T-cell (primary cell): ENCODE measurements around the gene GOSR2. TPM values are rescaled to one million over a fixed set of nuclear protein-coding genes. Genes with fewer than 3 reads are reported as not detected.

Experiments used
- ATAC-seq, 4 experiments: fragments of 200-7000 bp in 3 of 4; fragments of 150-1000 bp in 1 of 4; cut with Tn5 transposase; replicated peaks in 1 of 4; 1 replicate in 3 of 4; 2 replicates in 1 of 4; pipeline ENCODE4 v1.10.0; 2021; ENCODE audit warnings: moderate library complexity in 3 of 4, mild to moderate bottlenecking in 2 of 4, moderate number of reproducible peaks in 1 of 4
- CTCF ChIA-PET, 2 donors: fragments of 300-600 bp; sonication (Branson Sonifier 250); formaldehyde crosslinking; loops; one replicate each; lab custom pipeline; 2022; ENCODE audit warnings: antibody characterized with exemption in 2 of 2; lab: Charles Lee
- POLR2A ChIA-PET, 2 donors: fragments of 300-600 bp; sonication (Branson Sonifier 250); formaldehyde crosslinking; loops; one replicate each; lab custom pipeline; 2022; ENCODE audit warnings: antibody characterized with exemption in 2 of 2; lab: Charles Lee
- DNase-seq, 35 experiments: peaks; one replicate each; pipeline versions ENCODE4 v3.0.0 to v3.0.0-alpha.2; 2013 to 2023
- H3K27ac ChIP-seq: one replicate; pipeline ENCODE4 v1.5.1; 2013; ENCODE audit warnings: low read length
- H3K27me3 ChIP-seq, 2 experiments: replicated peaks in 1 of 2; 1 replicate in 1 of 2; 2 replicates in 1 of 2; pipeline versions ENCODE4 v1.6.1 to v1.7.0; 2013; ENCODE audit warnings: low read length in 1 of 2, mixed read lengths in 1 of 2; ENCODE audit not compliant: control insufficient read depth in 2 of 2, insufficient read depth in 2 of 2; ENCODE audit errors: extremely low read depth in 1 of 2
- H3K36me3 ChIP-seq, 2 donors: 1 replicate in 1 of 2; 2 replicates in 1 of 2; pipeline versions ENCODE4 v1.6.1 to v1.7.0; 2013; ENCODE audit warnings: low read length in 1 of 2; ENCODE audit not compliant: control insufficient read depth in 2 of 2, insufficient read depth in 1 of 2; ENCODE audit errors: extremely low read depth in 1 of 2
- H3K4me1 ChIP-seq, 2 experiments: 1 replicate in 1 of 2; 2 replicates in 1 of 2; pipeline versions ENCODE4 v1.6.1 to v1.7.0; 2013; ENCODE audit warnings: low read length in 2 of 2, mixed read lengths in 1 of 2; ENCODE audit not compliant: insufficient read depth in 2 of 2, control insufficient read depth in 1 of 2; ENCODE audit errors: extremely low read depth in 1 of 2
- H3K4me3 ChIP-seq, 2 donors: 1 replicate in 1 of 2; 2 replicates in 1 of 2; pipeline versions ENCODE4 v1.5.1 to v1.7.0; 2013; ENCODE audit warnings: mild to moderate bottlenecking in 2 of 2, low read length in 1 of 2, moderate library complexity in 1 of 2; ENCODE audit not compliant: control insufficient read depth in 1 of 2; ENCODE audit errors: extremely low read depth in 1 of 2
- H3K9me3 ChIP-seq: 2 replicates; pipeline ENCODE4 v1.7.0; 2013
- H3K27ac Mint-ChIP-seq, 2 donors: one replicate each; pipeline ENCODE4 v1.8.0; 2020 to 2021; ENCODE audit warnings: mild to moderate bottlenecking in 2 of 2, mixed read lengths in 2 of 2
- H3K27me3 Mint-ChIP-seq, 2 donors: one replicate each; pipeline ENCODE4 v1.8.0; 2021 to 2022; ENCODE audit warnings: mixed read lengths in 2 of 2
- H3K36me3 Mint-ChIP-seq: one replicate; pipeline ENCODE4 v1.8.0; 2021; ENCODE audit warnings: mixed read lengths
- H3K4me1 Mint-ChIP-seq, 3 donors: one replicate each; pipeline ENCODE4 v1.8.0; 2020 to 2022; ENCODE audit warnings: mixed read lengths in 3 of 3, mild to moderate bottlenecking in 1 of 3
- H3K4me3 Mint-ChIP-seq, 3 donors: one replicate each; pipeline ENCODE4 v1.8.0; 2020 to 2022; ENCODE audit warnings: mild to moderate bottlenecking in 3 of 3, mixed read lengths in 3 of 3, moderate library complexity in 3 of 3
- H3K9me3 Mint-ChIP-seq, 3 donors: one replicate each; pipeline ENCODE4 v1.8.0; 2020 to 2022; ENCODE audit warnings: mixed read lengths in 3 of 3
- WGBS: methylation state at CpG from one replicate; pipeline ENCODE4 v1.1.5; 2013; ENCODE audit warnings: missing lambda C conversion rate; ENCODE audit not compliant: insufficient coverage; 5-methylcytosine and 5-hydroxymethylcytosine counted together
- total RNA-seq, 35 experiments: library from RNA in 6 of 35; stranded (reverse) in 6 of 35; fragments of 120-200 nt in 1 of 35; gene quantifications; one replicate each; pipeline versions ENCODE4 v1.2.1 to v1.2.4 and lab custom pipeline; 2013 to 2026

Gene GOSR2
- total RNA-seq, 5 donors from 2014 or later (not counting 1 experiment from before 2014, with no cell fraction given), result 60.3 to 80.2 (median 74.1) TPM

DNA sequence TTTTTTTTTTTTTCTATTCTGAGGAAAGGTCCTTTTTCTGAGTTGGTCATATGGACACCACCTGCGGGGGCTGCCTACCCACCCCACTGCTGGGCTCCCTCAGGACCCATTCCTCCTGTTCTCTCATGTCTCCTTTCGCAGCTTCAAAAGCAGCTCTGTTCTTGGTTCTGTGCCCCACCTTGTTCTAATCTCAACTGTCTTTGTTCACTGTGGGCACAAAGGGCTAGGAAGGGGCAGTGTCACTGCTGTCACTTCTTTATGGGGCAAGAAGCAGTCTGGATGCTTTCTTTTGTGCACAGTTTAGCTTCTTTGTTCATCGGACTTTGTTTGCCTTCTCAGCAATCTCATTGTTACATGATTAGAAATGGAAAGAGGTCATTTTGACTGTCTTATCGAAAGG, 7.1 kb downstream of the GOSR2 start:
- ChIA-PET POLR2A (interaction anchor here in 1 of 2 donors (0.7 kb wide), 1 partner anchor 786 kb away, joined by 7 read pairs; no protein-coding TSS in a partner anchor), CTCF (no interaction called here)
- no peak overlapping the region for H3K4me3 Mint-ChIP-seq
- ATAC-seq (no peak), DNase-seq (no peak)
- Histone ChIP-seq H3K36me3 (peaks cover 22 to 60% of the 10 kb centered on the region in 2 donors), H3K9me3 (no peaks in the 10 kb centered on the region), H3K4me1 (peaks cover 2 to 7% of the 10 kb centered on the region in 2 experiments), H3K4me3 (no peak overlapping the region), H3K27me3 (no peaks in the 10 kb centered on the region), H3K27ac (no peak overlapping the region)
- H3K27me3 Mint-ChIP-seq, result no peaks in the 10 kb centered on the region
- peaks cover 37 to 45% (median 43%) of the 10 kb centered on the region in 3 donors for H3K4me1 Mint-ChIP-seq
- H3K9me3 Mint-ChIP-seq, result no peaks in the 10 kb centered on the region
- 100% methylated on average over 1 of the region's 4 CpGs for WGBS
- no peak overlapping the region for H3K27ac Mint-ChIP-seq
- peaks cover 41% of the 10 kb centered on the region for H3K36me3 Mint-ChIP-seq

DNA sequence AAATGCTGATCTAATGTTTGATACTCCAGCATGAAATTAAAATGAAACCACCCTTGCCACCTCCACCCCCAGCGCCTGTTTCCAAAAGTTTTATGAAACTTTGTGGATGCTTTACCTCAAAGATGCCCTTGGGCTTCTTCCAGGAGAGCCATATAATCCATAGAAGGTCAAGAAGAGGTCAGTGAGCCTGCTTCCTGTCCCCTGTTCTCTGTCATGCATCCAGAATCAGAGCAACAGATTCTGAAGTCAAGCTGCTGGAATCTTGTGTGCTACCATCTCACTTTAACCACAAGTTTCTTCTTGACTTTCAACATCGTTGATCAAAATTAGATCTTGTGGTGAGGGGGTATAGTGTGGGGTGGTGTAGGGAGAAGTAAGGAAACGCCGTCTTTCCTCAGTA, 8.6 kb downstream of the GOSR2 start:
- POLR2A ChIA-PET, result no interaction called here
- Histone ChIP-seq H3K4me1 (peaks cover 0 to 7% of the 10 kb centered on the region in 2 experiments), H3K36me3 (peaks cover 32 to 75% of the 10 kb centered on the region in 2 donors), H3K4me3 (no peak overlapping the region), H3K27me3 (no peaks in the 10 kb centered on the region), H3K9me3 (no peaks in the 10 kb centered on the region), H3K27ac (no peak overlapping the region)
- peaks cover 43% of the 10 kb centered on the region for H3K36me3 Mint-ChIP-seq
- no peaks in the 10 kb centered on the region for H3K9me3 Mint-ChIP-seq
- ATAC-seq (no peak), DNase-seq (no peak)
- H3K27me3 Mint-ChIP-seq, result no peaks in the 10 kb centered on the region
- H3K4me1 Mint-ChIP-seq, result peaks cover 26 to 30% (median 27%) of the 10 kb centered on the region in 3 donors
- 100% methylated on average over 1 of the region's 4 CpGs for WGBS
- no peak overlapping the region for H3K4me3 Mint-ChIP-seq
- H3K27ac Mint-ChIP-seq, result no peak overlapping the region
- CTCF ChIA-PET, result no interaction called here

DNA sequence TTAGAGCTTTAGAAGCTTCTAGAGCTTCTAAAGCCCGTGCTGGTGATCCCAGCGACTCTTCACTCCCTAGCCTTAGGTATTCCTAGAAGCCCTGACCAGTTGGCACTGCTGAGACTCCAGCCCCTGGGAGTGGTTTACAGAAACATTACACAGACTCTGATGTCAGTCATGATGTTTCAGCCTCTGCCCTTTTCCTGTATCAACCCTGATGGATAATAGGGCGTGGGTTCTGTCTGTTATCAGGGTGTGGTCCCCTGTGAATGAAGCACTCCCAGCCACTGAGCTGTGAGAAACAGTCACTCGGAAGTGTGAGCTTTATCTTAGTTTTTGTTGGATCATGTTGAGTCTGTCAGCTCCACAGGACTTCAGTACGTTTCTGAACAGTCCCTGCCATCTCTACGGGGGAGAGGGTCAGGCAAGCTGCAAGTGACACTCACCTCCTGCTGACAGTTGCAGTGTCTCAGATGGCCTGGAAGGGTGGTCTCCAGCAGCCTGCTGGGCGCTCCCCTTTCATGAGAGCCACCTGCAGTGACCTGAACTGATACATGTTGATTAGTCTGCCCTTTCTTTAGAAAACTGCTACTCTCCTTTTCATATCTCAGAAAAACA, 12.8 kb downstream of the GOSR2 start:
- Mint-ChIP-seq H3K27me3 (no peaks in the 10 kb centered on the region), H3K4me3 (no peak overlapping the region), H3K36me3 (peaks cover 69% of the 10 kb centered on the region), H3K9me3 (no peaks in the 10 kb centered on the region), H3K4me1 (peaks cover 0 to under 1% (median 0%) of the 10 kb centered on the region in 3 donors), H3K27ac (no peak overlapping the region)
- no peak overlapping the region for H3K27ac ChIP-seq
- no peak for DNase-seq
- POLR2A ChIA-PET, result interaction anchor here in 1 of 2 donors (0.6 kb wide), 1 partner anchor 142 kb away, joined by 3 read pairs; no protein-coding TSS in a partner anchor
- no peaks in the 10 kb centered on the region for H3K9me3 ChIP-seq
- no peaks in the 10 kb centered on the region for H3K27me3 ChIP-seq
- CTCF ChIA-PET, result no interaction called here
- no peak overlapping the region for H3K4me3 ChIP-seq
- ATAC-seq, result no peak
- H3K4me1 ChIP-seq, result no peaks in the 10 kb centered on the region
- H3K36me3 ChIP-seq, result peaks cover 28 to 98% of the 10 kb centered on the region in 2 donors
- 98% methylated on average over 5 of the region's 7 CpGs for WGBS

DNA sequence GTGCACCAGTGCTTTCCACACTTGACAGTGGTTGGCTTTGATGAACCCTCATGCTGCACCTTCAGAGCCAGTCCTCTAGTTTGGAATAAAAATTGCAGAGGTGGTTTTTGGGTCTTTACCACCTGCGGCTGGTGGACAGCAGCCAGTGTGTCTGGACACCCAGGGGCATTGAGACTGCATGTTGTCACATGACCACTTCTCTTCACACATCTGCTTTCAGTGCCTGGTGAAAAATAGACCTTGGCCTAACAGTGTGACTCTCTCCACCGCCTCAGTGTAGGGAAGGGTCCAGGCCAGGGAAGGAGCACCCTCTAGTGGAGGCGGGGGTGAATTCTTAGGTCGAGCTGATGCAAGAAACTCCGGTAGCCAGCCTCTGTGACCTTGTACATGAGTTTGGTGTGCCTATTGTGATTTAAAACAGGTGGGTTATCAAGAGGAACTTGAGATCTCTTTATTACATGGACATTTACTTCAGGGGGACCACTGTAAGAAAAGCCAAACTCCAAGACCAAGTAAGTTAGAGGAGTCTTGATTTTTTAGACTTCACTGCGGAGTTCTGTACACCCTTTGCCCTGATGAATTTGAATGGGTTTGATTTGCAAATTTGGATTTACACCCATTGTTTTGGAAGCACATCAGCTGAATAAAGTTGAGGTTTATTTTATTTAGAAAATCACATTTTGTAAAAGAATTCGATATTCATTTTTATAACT, 17.9 kb downstream of the GOSR2 start:
- peaks cover 37% of the 10 kb centered on the region for H3K36me3 Mint-ChIP-seq

DNA sequence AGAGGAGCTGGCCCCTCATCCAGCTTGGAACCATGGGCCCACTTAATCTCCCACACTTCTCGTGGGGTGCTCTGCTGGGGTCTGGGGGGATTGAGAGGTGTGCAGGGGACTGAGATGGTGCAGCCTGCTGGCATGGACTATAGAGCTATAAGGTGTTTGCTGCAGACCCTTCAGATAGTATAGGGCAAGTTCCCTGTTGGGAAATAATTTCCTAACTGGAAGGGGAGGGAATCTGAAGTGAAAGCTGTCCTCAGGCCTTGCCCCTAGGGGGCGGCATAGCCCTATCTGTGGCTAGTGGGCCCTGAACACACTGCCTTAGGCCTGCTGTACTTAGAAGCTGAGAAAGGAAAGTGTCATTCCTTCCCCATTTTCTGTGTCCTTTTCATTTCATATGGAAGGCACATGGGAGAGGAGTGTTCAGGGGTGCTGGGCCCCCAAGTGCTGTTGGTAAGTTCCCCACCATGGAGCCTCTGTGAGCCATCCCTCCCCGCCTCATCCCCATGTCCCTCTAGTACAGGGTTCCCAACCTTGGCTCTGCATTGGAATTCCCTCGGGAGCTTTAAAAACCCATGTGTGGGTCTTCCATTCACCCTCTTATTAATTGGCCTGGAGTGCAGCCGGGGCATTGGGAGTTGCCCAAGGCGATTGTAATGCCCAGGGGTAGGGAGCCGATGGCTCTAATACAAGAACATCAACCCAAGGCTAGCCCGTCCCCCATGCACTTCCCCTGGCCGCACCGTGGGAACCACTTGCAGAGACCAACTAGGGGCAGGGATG, 19.7 kb downstream of the GOSR2 start:
- ATAC-seq, result peak in 2 of 4 experiments; percentile 48 to 53

More for the DNA sequence above, 17.9 kb downstream of the GOSR2 start:
- Histone ChIP-seq H3K36me3 (peaks cover 13 to 55% of the 10 kb centered on the region in 2 donors), H3K4me1 (peaks cover 0 to 22% of the 10 kb centered on the region in 2 experiments), H3K27ac (no peak overlapping the region), H3K4me3 (no peak overlapping the region), H3K27me3 (no peaks in the 10 kb centered on the region), H3K9me3 (no peaks in the 10 kb centered on the region)
- H3K27ac Mint-ChIP-seq, result peak overlapping the region in 1 of 2 donors; percentile 4
- peaks cover 16 to 30% (median 27%) of the 10 kb centered on the region in 3 donors for H3K4me1 Mint-ChIP-seq
- no peak overlapping the region for H3K4me3 Mint-ChIP-seq
- ATAC-seq (peak; percentile 73 to 86 (median 78)), DNase-seq (peak; percentile 24 to 74 (median 53))
- H3K9me3 Mint-ChIP-seq, result no peaks in the 10 kb centered on the region
- WGBS, result 25% methylated on average over 3 of the region's 7 CpGs
- no peaks in the 10 kb centered on the region for H3K27me3 Mint-ChIP-seq
- CTCF ChIA-PET, result interaction anchor here (0.6 to 2.4 kb wide), 4 partner anchors 99 to 675 kb away, joined by 3 to 6 read pairs (median 3); no protein-coding TSS in a partner anchor
- POLR2A ChIA-PET, result no interaction called here

DNA sequence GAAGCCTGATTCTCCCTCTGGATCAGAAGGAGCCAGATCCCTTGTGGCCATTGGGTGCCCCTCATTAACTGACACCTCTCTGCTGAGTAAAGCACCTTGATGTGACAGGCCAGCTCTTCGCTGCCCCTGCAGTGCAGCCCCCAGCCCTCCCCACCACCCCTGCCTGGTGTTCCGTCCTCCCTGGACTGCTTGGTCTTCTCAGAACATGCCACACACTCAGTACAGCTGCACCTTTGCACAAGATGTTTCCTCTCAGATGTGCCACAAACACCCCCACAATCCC, 20.2 kb downstream of the GOSR2 start:
- Histone ChIP-seq H3K4me3 (no peak overlapping the region), H3K36me3 (peaks cover 5 to 32% of the 10 kb centered on the region in 2 donors), H3K27me3 (no peaks in the 10 kb centered on the region), H3K27ac (no peak overlapping the region), H3K9me3 (no peaks in the 10 kb centered on the region), H3K4me1 (peaks cover 0 to 22% of the 10 kb centered on the region in 2 experiments)
- ChIA-PET CTCF (interaction anchor here (0.5 to 2.4 kb wide), 2 partner anchors 40 to 673 kb away, joined by 6 to 8 read pairs; no protein-coding TSS in a partner anchor), POLR2A (no interaction called here)
- 53% methylated on average over 2 of the region's 2 CpGs for WGBS
- no peak for DNase-seq
- Mint-ChIP-seq H3K4me3 (peak overlapping the region in 1 of 3 donors; percentile 66), H3K36me3 (peaks cover 22% of the 10 kb centered on the region), H3K4me1 (peaks cover 16 to 30% (median 27%) of the 10 kb centered on the region in 3 donors), H3K9me3 (no peaks in the 10 kb centered on the region), H3K27ac (peak overlapping the region in 1 of 2 donors; percentile 36), H3K27me3 (no peaks in the 10 kb centered on the region)
- peak in 1 of 4 experiments; percentile 5 for ATAC-seq

More for the DNA sequence above, 19.7 kb downstream of the GOSR2 start:
- DNase-seq, result peak in 24 of 35 experiments; percentile 16 to 63 (median 30)
- Histone ChIP-seq H3K27ac (no peak overlapping the region), H3K27me3 (no peaks in the 10 kb centered on the region), H3K36me3 (peaks cover 5 to 37% of the 10 kb centered on the region in 2 donors), H3K4me3 (no peak overlapping the region), H3K9me3 (no peaks in the 10 kb centered on the region), H3K4me1 (peaks cover 0 to 22% of the 10 kb centered on the region in 2 experiments)
- CTCF ChIA-PET, result interaction anchor here (0.5 to 2.4 kb wide), 3 partner anchors 40 to 673 kb away, joined by 4 to 8 read pairs (median 6); no protein-coding TSS in a partner anchor
- no peak overlapping the region for H3K4me3 Mint-ChIP-seq
- H3K9me3 Mint-ChIP-seq, result no peaks in the 10 kb centered on the region
- no peak overlapping the region for H3K27ac Mint-ChIP-seq
- POLR2A ChIA-PET, result no interaction called here
- no peaks in the 10 kb centered on the region for H3K27me3 Mint-ChIP-seq
- H3K4me1 Mint-ChIP-seq, result peaks cover 16 to 30% (median 27%) of the 10 kb centered on the region in 3 donors
- 66% methylated on average over 10 of the region's 10 CpGs for WGBS
- H3K36me3 Mint-ChIP-seq, result peaks cover 26% of the 10 kb centered on the region
